DND-41 (cell line): Measurements from ENCODE around the gene EXOC3L4.

Experiments
- ATAC-seq: fragments of 200-7000 bp; cut with Tn5 transposase; 3 replicates; pipeline ENCODE4 v1.9.1; 2021; ENCODE audit warnings: low read depth; ENCODE audit not compliant: insufficient read depth
- DNase-seq: peaks from one replicate; pipeline ENCODE4 v3.0.0-alpha.2; 2020
- H2AFZ ChIP-seq: 2 replicates; pipeline ENCODE4 v1.6.0; 2012; ENCODE audit warnings: low read depth, low read length
- H3K27ac ChIP-seq: 2 replicates; pipeline ENCODE4 v1.5.1; 2012; ENCODE audit warnings: low read length, inconsistent platforms
- H3K27me3 ChIP-seq: fragments of 200-600 bp; sonication (generic); 2 replicates; pipeline ENCODE4 v1.6.0; 2012; ENCODE audit warnings: low read length, mild to moderate bottlenecking, inconsistent platforms; ENCODE audit not compliant: insufficient read depth, poor library complexity
- H3K36me3 ChIP-seq: 2 replicates; pipeline ENCODE4 v1.5.1; 2012; ENCODE audit warnings: low read length, inconsistent platforms; ENCODE audit not compliant: insufficient read depth
- H3K4me1 ChIP-seq: 2 replicates; pipeline ENCODE4 v1.5.1; 2012; ENCODE audit warnings: mild to moderate bottlenecking, low read length; ENCODE audit not compliant: insufficient read depth
- H3K4me2 ChIP-seq: 2 replicates; pipeline ENCODE4 v1.6.0; 2012; ENCODE audit warnings: mild to moderate bottlenecking, moderate library complexity, low read length, inconsistent platforms; ENCODE audit not compliant: insufficient read depth
- H3K4me3 ChIP-seq, 2 experiments: fragments of 200-600 bp in 1 of 2; shearing (Covaris generic) in 1 of 2; 2 replicates each; pipeline ENCODE4 v1.5.1; 2012 to 2016; ENCODE audit warnings: inconsistent platforms in 2 of 2, low read length in 2 of 2, mild to moderate bottlenecking in 2 of 2, low read depth in 1 of 2, moderate library complexity in 1 of 2
- H3K79me2 ChIP-seq: 2 replicates; pipeline ENCODE4 v1.6.0; 2012; ENCODE audit warnings: low read length, inconsistent platforms; ENCODE audit not compliant: insufficient read depth
- H3K9ac ChIP-seq: 2 replicates; pipeline ENCODE4 v1.6.0; 2012; ENCODE audit warnings: low read depth, mild to moderate bottlenecking, inconsistent platforms, low read length, moderate library complexity
- H3K9me3 ChIP-seq: 2 replicates; pipeline ENCODE4 v1.5.1; 2012; ENCODE audit warnings: low read length, moderate library complexity, mild to moderate bottlenecking, inconsistent platforms; ENCODE audit not compliant: insufficient read depth, severe bottlenecking
- H4K20me1 ChIP-seq: 2 replicates; pipeline ENCODE4 v1.6.0; 2012; ENCODE audit warnings: low read length; ENCODE audit not compliant: insufficient read depth
- EZH2 ChIP-seq: IDR thresholded peaks from 3 replicates; pipeline ENCODE4 v1.6.1; 2012; ENCODE audit warnings: borderline replicate concordance, low read depth, mild to moderate bottlenecking, moderate library complexity, low read length, inconsistent platforms; ENCODE audit not compliant: severe bottlenecking
- TF ChIP-seq, protein P1 (sequence below): IDR thresholded peaks from 2 replicates; pipeline ENCODE4 v1.5.1; 2012; ENCODE audit warnings: borderline replicate concordance, low read length, moderate library complexity, mild to moderate bottlenecking; ENCODE audit not compliant: poor library complexity, severe bottlenecking; ENCODE audit errors: extremely low read depth

Gene EXOC3L4

DNA sequence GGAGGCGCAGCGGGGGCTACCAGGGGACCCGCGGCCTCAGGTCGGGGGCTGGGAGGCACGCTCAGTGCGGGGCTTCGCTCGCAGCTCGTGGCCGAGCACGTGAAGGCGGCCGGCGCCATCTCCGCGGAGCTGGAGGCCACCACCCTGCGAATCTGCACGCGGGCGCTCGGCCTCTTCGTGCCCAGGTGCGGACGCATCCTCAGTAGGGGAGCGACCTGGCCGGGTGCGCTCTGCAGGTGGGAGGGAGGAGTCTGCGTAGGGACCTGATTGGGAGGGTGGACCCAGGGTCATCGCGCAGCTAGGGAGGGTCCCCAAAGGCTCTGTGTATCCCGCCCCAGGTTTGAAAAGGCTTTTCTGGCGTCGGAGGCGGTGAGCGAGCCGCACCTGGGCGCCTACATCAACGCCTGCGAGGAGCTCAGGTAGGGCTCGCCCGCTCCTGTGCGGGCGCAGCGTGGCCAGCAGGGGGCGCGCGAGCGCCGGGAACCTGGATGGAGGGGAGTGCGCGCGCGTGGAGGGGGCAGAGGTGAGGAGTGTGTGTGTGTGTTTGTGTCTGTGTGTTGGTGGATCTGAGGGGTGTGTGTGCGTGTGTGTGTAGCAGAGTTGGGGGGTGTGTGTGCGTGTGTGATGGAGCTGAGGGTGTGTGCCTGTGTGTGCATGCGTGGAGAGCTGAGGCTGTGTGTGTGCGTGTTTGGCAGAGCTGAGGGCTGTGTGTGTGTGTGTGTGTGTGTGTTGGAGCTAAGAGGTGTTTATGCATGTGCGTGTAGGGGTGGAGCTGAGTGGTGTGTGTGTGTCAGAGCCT is 10.3 kb downstream of the EXOC3L4 start:
- H3K4me2 ChIP-seq: peak overlapping the region; percentile 19; the same call in 1 of the 2 replicates
- H3K9ac ChIP-seq: no peak overlapping the region
- no peaks in the 10 kb centered on the region for H3K79me2 ChIP-seq
- no peak overlapping the region for H3K27ac ChIP-seq
- H3K4me1 ChIP-seq: peaks cover 5% of the 10 kb centered on the region
- ATAC-seq: peak; percentile 91
- peak; percentile 66 for DNase-seq
- H3K27me3 ChIP-seq: no peaks in the 10 kb centered on the region
- no peak overlapping the region for H3K4me3 ChIP-seq
- H3K36me3 ChIP-seq: no peaks in the 10 kb centered on the region
- no peak for TF ChIP-seq EZH2
- TF ChIP-seq, protein P1, sequence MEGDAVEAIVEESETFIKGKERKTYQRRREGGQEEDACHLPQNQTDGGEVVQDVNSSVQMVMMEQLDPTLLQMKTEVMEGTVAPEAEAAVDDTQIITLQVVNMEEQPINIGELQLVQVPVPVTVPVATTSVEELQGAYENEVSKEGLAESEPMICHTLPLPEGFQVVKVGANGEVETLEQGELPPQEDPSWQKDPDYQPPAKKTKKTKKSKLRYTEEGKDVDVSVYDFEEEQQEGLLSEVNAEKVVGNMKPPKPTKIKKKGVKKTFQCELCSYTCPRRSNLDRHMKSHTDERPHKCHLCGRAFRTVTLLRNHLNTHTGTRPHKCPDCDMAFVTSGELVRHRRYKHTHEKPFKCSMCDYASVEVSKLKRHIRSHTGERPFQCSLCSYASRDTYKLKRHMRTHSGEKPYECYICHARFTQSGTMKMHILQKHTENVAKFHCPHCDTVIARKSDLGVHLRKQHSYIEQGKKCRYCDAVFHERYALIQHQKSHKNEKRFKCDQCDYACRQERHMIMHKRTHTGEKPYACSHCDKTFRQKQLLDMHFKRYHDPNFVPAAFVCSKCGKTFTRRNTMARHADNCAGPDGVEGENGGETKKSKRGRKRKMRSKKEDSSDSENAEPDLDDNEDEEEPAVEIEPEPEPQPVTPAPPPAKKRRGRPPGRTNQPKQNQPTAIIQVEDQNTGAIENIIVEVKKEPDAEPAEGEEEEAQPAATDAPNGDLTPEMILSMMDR: peak; percentile 97
- H3K9me3 ChIP-seq: no peaks in the 10 kb centered on the region
- no peak overlapping the region for H2AFZ ChIP-seq
- 0 out of 2 replicates have a peak, but pooled peaks cover 3% of the 10 kb centered on the region for H4K20me1 ChIP-seq

DNA sequence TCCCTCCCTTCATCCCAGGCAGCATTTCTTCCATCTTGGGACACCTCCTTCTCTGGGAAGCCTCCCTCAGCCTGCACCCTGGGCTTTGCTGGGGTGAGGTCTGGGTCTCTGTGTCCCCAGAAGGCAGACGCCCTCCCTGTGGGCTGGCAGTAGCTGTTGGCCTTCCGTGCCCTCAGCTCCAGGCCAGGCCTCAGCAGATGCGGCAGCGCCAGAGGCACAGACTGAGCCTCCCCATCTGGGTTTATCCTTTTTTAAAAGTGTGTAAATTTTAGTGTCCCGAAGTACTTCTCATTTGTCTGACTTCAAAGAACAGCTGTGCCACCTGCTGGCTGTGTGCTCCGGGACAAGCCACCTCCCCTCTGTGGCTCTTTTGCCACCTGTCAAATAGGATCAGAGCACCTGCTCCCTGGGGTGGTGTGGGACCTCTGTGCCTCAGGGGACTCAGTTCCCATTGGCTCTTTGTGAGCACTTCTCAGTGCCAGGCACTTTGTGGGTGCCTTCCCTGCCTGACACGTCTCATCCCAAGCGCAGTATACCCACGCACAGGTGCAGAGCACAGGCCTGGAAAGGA is 11.1 kb downstream of the EXOC3L4 start:
- Histone ChIP-seq H3K36me3 (no peaks in the 10 kb centered on the region), H4K20me1 (0 out of 2 replicates have a peak, but pooled peaks cover 3% of the 10 kb centered on the region), H2AFZ (no peak overlapping the region), H3K4me2 (no peak overlapping the region), H3K4me1 (peaks cover 5% of the 10 kb centered on the region), H3K27ac (no peak overlapping the region), H3K27me3 (no peaks in the 10 kb centered on the region), H3K9ac (no peak overlapping the region), H3K9me3 (no peaks in the 10 kb centered on the region), H3K4me3 (no peak overlapping the region), H3K79me2 (no peaks in the 10 kb centered on the region)
- DNase-seq (peak; percentile 33), ATAC-seq (peak; percentile 25; the same call in 1 of the 3 replicates)
- TF ChIP-seq EZH2: no peak
- TF ChIP-seq, protein P1: peak; percentile 42

DNA sequence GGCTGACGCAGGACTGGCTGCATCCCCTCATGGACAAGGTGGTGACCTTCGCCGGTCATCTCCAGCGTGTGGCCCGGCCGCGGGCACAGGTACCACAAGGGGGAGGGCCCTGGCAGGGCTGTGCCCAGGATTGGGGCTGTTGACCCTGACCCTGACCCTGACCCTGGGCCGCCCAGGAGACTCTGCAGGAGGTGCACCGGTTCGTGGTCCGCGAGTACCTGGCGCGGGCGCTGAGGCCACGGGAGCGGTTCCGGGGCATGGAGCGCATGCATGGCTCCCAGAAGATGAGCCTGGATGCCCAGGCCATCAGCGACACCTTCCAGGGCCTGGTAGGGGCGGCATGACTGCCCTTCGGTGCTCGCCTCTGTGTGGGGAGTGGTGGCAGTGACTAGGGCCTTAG is 12.9 kb downstream of the EXOC3L4 start:
- Histone ChIP-seq H3K9ac (no peak overlapping the region), H3K27me3 (no peaks in the 10 kb centered on the region), H4K20me1 (0 out of 2 replicates have a peak, but pooled peaks cover 3% of the 10 kb centered on the region), H3K4me1 (peaks cover 5% of the 10 kb centered on the region), H3K4me3 (no peak overlapping the region), H3K27ac (no peak overlapping the region), H3K36me3 (no peaks in the 10 kb centered on the region), H3K79me2 (no peaks in the 10 kb centered on the region), H3K4me2 (no peak overlapping the region), H2AFZ (no peak overlapping the region), H3K9me3 (no peaks in the 10 kb centered on the region)
- DNase-seq: no peak
- ATAC-seq: no peak
- no peak for TF ChIP-seq EZH2
- TF ChIP-seq, protein P1: no peak
